ENCODE measurements around the gene SETD2.

SETD2 gene

GRCh38 chr3:47006145-47006651 is 157.7 kb downstream of the SETD2 start:
- no peak for DNase-seq

GRCh38 chr3:47005212-47006144 is 158.4 kb downstream of the SETD2 start:
- DNase-seq = no peak

- no peak for DNase-seq
These were observed 159.3 kb downstream of the SETD2 start for GRCh38 chr3:47004369-47005211.

- DNase-seq = no peak
These were observed 160.2 kb downstream of the SETD2 start for GRCh38 chr3:47003461-47004368.

GRCh38 chr3:47003056-47003410 is 160.9 kb downstream of the SETD2 start:
- no peak for DNase-seq

GRCh38 chr3:47002171-47003055 is 161.5 kb downstream of the SETD2 start:
- no peak for DNase-seq

- DNase-seq = no peak
These were observed 162.2 kb downstream of the SETD2 start for GRCh38 chr3:47001731-47002170.

GRCh38 chr3:47000922-47001730 is 162.8 kb downstream of the SETD2 start:
- no peak for DNase-seq

GRCh38 chr3:47000198-47000815 is 163.6 kb downstream of the SETD2 start:
- no peak for DNase-seq

GRCh38 chr3:46999516-47000197 is 164.3 kb downstream of the SETD2 start:
- no peak for DNase-seq

GRCh38 chr3:46998852-46999515 is 164.9 kb downstream of the SETD2 start:
- DNase-seq = no peak

- DNase-seq = no peak
These were observed 165.6 kb downstream of the SETD2 start for GRCh38 chr3:46998121-46998851.

- DNase-seq = no peak
These were observed 166.3 kb downstream of the SETD2 start for GRCh38 chr3:46997453-46998091.

- no peak for DNase-seq
These were observed 167.0 kb downstream of the SETD2 start for GRCh38 chr3:46996689-46997452.

- DNase-seq = no peak
These were observed 167.9 kb downstream of the SETD2 start for GRCh38 chr3:46995901-46996562.
